GM19455 (cell line): ENCODE results near the gene TLL1.

Experiments used
- ATAC-seq: cut with Tn5 transposase; IDR thresholded peaks from one replicate; pipeline ENCODE4 v1.9.1; 2021; ENCODE audit not compliant: unreplicated experiment

TLL1 gene

GRCh38 chr4:165970703-165971420 is 97.8 kb downstream of the TLL1 start:
- ATAC-seq: no peak

GRCh38 chr4:165971446-165971845 is 98.4 kb downstream of the TLL1 start:
- no peak for ATAC-seq

- no peak for ATAC-seq
Observed at GRCh38 chr4:165971933-165972332, 98.9 kb downstream of the TLL1 start.

GRCh38 chr4:165972747-165973146 is 99.7 kb downstream of the TLL1 start:
- no peak for ATAC-seq

- ATAC-seq: no peak
Observed at GRCh38 chr4:165982934-165983333, 109.9 kb downstream of the TLL1 start.

GRCh38 chr4:165986956-165987698 is 114.1 kb downstream of the TLL1 start:
- no peak for ATAC-seq

- no peak for ATAC-seq
Observed at GRCh38 chr4:165991325-165992180, 118.5 kb downstream of the TLL1 start.

GRCh38 chr4:165992283-165992682 is 119.2 kb downstream of the TLL1 start:
- no peak for ATAC-seq

- ATAC-seq: no peak
Observed at GRCh38 chr4:165994701-165995100, 121.7 kb downstream of the TLL1 start.

- ATAC-seq: no peak
Observed at GRCh38 chr4:166003811-166004210, 130.8 kb downstream of the TLL1 start.

- ATAC-seq: no peak
Observed at GRCh38 chr4:166006217-166006616, 133.2 kb downstream of the TLL1 start.

GRCh38 chr4:166008510-166008909 is 135.5 kb downstream of the TLL1 start:
- ATAC-seq: no peak

GRCh38 chr4:166012129-166013030 is 139.3 kb downstream of the TLL1 start:
- no peak for ATAC-seq

- ATAC-seq: no peak
Observed at GRCh38 chr4:166014411-166014810, 141.4 kb downstream of the TLL1 start.

- no peak for ATAC-seq
Observed at GRCh38 chr4:166017804-166018203, 144.8 kb downstream of the TLL1 start.

GRCh38 chr4:166019441-166020220 is 146.6 kb downstream of the TLL1 start:
- ATAC-seq: no peak

- ATAC-seq: no peak
Observed at GRCh38 chr4:166021617-166022016, 148.6 kb downstream of the TLL1 start.

GRCh38 chr4:166034965-166035364 is 161.9 kb downstream of the TLL1 start:
- ATAC-seq: no peak

GRCh38 chr4:166039822-166040221 is 166.8 kb downstream of the TLL1 start:
- ATAC-seq: no peak
